GM21786 (cell line): ENCODE data around the gene ATP8B1.
"Not testable (repeated sequence)": the region's sequence is repeated elsewhere in the genome, so short reads cannot be mapped to it uniquely, and the experiment has no call there.

ENCODE experiments used
- ATAC-seq: cut with Tn5 transposase; IDR thresholded peaks from one replicate; pipeline ENCODE4 v1.9.1; 2021; ENCODE audit not compliant: unreplicated experiment

ATP8B1 gene

GRCh38 chr18:57771193-57771592 lies 31.9 kb downstream of the ATP8B1 start:
- no peak for ATAC-seq

GRCh38 chr18:57768537-57769326 lies 34.4 kb downstream of the ATP8B1 start:
- ATAC-seq = no peak

DNA sequence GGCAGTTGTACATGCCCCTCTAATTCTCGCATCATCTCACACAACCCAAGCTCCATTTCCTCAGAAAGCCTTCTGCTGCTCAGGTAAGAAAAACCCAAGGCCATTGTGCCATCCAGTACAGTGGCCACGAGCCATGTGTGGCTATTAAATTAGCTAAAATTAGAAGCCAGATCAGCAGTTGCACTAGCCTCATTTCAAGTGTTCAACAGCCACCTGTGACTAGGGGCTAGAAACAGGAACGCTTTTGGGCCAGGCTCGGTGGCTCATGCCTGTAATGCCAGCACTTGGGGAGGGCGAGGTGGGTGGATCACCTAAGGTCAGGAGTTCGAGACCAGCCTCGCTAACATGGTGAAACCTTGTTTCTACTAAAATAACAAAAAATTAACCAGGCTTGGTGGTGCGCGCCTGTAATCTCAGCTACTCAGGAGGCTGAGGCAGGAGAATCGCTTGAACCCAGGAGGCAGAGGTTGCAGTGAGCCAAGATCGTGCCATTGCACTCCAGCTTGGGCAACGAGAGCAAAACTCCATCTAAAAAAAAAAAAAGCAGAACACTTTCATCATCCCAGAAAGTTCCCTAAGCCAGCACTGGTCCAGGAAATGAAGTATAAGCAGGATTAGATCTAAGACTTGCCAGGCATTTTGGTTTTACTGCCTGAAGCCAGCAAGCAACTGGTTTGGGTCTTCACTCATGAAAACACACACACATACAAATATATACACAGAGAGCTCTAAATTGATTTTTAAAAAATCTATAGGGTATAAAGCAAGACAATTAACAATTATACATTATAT lies 35.7 kb downstream of the ATP8B1 start:
- ATAC-seq = no peak

- no peak for ATAC-seq
These were observed 38.1 kb downstream of the ATP8B1 start for GRCh38 chr18:57764995-57765394.

DNA sequence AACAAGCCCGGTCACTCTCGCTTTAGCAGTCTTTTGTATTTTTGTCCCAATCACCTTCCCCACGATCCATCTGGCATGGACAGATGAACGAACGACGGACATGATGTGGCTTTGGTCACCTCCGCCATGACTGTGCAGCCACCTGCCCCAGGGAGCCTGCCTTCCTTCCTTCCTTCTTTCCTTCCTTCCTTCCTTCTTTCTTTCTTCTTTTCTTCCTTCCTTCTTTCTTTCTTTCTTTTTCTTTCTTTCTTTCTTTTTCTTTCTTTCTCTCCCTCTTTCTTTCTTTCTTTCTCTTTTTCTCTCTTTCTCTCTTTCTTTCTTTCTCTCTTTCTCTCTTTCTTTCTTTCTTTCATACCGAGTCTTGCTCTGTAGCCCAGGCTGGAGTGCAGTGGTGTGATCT lies 39.0 kb downstream of the ATP8B1 start:
- ATAC-seq = no peak

- ATAC-seq = no peak
These were observed 40.4 kb downstream of the ATP8B1 start for GRCh38 chr18:57762686-57763085.

DNA sequence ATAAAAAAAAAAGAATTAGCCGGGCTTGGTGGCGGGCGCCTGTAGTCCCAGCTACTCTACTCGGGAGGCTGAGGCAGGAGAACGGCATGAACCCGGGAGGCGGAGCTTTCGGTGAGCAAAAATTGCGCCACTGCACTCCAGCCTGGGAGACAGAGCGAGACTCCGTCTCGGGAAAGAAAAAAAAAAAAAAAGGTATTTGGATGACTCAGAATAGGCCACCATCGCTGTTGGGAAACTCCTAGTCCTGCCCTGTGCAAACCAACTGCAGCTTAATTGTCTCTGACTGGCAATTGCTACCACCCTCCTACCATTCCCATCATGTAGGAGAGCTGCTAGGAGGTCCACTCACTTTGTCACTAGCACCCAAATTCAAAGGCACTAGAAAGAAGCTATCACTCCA lies 43.5 kb downstream of the ATP8B1 start:
- ATAC-seq = no peak

GRCh38 chr18:57755473-57756067 lies 47.5 kb downstream of the ATP8B1 start:
- ATAC-seq = no peak

GRCh38 chr18:57754577-57755338 lies 48.4 kb downstream of the ATP8B1 start:
- peak; percentile 95 for ATAC-seq

DNA sequence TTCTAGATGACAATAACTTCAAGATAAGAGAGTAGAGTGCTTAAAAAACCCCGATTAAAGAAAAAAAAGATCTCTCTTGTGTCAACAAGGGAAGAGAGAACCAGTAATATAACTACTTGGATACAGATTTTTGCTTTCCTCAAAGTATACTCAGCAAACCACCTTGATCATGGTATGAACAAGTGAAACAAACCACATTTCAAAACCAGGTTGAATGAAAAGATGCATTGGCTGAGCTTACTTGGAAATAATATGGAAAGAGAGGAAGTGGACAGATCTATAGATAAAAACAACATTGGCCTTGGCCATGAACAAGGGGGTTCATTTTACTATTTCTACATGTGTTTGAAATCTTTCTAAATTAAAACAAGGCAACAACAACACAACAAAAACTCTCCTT lies 50.1 kb downstream of the ATP8B1 start:
- no peak for ATAC-seq

- no peak for ATAC-seq
These were observed 53.5 kb downstream of the ATP8B1 start for GRCh38 chr18:57749604-57749970.

DNA sequence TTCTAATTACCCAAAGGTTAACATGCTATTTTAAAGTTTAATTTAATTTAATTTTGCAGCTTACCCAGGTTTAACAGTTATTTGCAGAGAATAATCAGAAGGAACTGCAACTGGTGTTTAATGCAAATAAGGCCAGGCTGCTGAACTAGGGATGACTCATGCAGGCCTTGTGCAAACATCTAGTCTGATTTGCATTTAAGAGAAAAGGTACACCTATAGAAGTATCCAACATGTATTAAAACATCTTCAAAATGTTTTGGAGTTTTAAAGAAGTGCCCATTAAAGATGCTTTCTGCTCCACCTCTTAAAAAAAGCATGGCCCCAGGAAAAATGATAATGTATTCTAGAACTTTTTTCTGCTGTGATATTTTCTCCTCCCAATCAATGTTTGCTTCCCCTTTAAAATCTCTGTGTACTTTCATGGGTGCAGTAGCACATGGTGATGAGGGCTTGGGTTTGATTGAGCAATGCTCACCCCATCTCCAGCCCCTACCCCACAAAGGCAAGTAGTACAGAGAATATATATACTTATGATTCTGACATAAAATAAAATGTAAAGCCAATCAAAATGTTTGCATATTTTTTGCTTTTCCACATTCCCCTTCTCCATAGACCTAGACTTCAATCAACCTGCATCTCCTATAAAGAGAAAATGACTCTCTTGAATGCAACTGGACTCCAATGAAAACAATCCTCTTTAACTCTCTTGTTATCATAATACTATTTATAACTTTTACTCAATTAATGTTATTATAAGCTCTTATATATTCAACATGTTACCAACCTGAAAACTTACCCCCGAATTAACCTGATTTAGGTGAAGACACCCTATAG lies 54.1 kb downstream of the ATP8B1 start:
- peak; percentile 93 for ATAC-seq

- peak; percentile 18 for ATAC-seq
These were observed 55.1 kb downstream of the ATP8B1 start for GRCh38 chr18:57747809-57748680.

DNA sequence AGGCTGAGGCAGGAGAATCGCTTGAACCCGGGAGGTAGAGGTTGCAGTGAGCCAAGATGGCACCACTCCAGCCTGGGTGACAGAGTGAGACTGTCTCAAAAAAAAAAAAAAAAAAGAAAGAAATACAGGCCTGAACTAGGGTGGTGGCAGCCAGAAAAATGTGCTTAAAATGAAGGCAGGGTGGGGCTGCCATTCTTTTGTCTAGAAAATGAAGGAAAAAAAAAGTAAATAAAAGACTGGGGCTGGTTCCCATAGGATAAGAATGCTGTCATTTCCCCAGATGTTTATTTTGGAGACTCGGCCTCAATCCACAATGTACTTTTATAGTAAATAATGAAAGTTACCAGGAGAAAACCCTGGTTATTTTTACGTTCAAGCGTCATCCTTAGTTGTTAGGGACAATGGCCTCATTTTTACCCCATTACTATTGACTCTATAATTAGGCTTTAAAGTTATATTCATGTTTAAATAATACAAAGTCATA lies 58.9 kb downstream of the ATP8B1 start:
- no peak for ATAC-seq

DNA sequence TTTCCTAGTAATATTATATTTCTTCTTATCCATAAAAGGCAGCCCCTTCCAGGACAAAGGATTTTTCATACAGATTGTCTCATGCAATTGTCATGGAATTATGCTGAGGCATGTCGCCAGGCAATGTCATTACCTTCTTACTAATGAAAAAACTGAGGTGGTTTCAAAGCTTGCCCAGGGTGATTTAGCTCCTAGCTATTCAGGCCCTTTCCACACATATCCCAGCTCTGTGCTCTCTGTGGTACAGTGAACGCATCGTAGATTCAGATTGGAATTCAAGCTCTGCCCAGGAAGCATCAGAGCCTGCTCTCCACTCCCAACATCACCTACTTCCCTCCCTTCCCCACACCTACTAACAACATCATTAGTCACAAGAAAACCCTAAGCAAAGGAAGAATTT lies 60.1 kb downstream of the ATP8B1 start:
- ATAC-seq = no peak

GRCh38 chr18:57741273-57741672 lies 61.8 kb downstream of the ATP8B1 start:
- ATAC-seq = no peak

DNA sequence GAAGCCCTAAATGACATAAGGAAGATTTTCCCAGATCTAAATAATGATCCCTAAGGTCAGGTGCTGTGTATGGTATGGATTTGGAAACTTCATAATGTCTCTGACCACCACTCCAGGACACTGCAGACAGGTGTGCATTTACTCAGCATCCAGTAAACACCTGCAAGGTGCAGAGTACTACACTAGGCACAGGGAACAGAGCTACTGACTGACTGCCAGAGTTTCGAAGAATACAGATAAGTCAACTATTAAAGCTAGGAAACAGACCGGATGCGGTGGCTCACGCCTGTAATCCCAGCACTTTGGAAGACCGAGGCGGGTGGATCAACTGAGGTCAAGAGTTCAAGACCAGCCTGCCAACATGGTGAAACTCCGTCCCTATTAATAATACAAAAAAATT lies 65.0 kb downstream of the ATP8B1 start:
- ATAC-seq = no peak

- no peak for ATAC-seq
These were observed 65.6 kb downstream of the ATP8B1 start for GRCh38 chr18:57737400-57738060.

- ATAC-seq = not testable (repeated sequence)
These were observed 68.1 kb downstream of the ATP8B1 start for GRCh38 chr18:57735042-57735441.
